Neural crest cell (in vitro differentiated cells): ENCODE data around the gene THOC7. TPM values are rescaled to one million over a fixed set of nuclear protein-coding genes. Genes with fewer than 3 reads are reported as not detected.

ENCODE experiments used
- DNase-seq: peaks from one replicate; pipeline ENCODE4 v3.0.0; 2021; ENCODE audit warnings: low read depth, mixed read lengths, low spot score
- H3K27ac Mint-ChIP-seq: one replicate; pipeline ENCODE4 v1.8.0; 2021; ENCODE audit warnings: mild to moderate bottlenecking, mixed read lengths; ENCODE audit not compliant: unreplicated experiment
- H3K27me3 Mint-ChIP-seq: 2 replicates; pipeline ENCODE4 v1.8.0; 2021; ENCODE audit warnings: low read depth, mild to moderate bottlenecking, mixed read lengths
- H3K36me3 Mint-ChIP-seq: 2 replicates; pipeline ENCODE4 v1.8.0; 2021; ENCODE audit warnings: low read depth, mild to moderate bottlenecking, mixed read lengths
- H3K4me1 Mint-ChIP-seq: 2 replicates; pipeline ENCODE4 v1.8.0; 2021; ENCODE audit warnings: mixed read lengths
- H3K4me3 Mint-ChIP-seq: one replicate; pipeline ENCODE4 v1.8.0; 2021; ENCODE audit warnings: mild to moderate bottlenecking, mixed read lengths
- H3K9me3 Mint-ChIP-seq: 2 replicates; pipeline ENCODE4 v1.8.0; 2021; ENCODE audit warnings: mixed read lengths
- total RNA-seq: library from RNA; stranded (reverse); gene quantifications from 2 replicates; pipeline ENCODE4 v1.2.1, GENCODE V29; 2021
- TF ChIP-seq, protein P1 (sequence below): fragments of 200-600 bp; sonication (generic); conservative IDR thresholded peaks from 2 replicates; pipeline ENCODE4 v1.5.0; 2021; ENCODE audit warnings: antibody characterized with exemption, mild to moderate bottlenecking

The THOC7 gene
- total RNA-seq, 1 donor from 2014 or later = 59.2 TPM

DNA sequence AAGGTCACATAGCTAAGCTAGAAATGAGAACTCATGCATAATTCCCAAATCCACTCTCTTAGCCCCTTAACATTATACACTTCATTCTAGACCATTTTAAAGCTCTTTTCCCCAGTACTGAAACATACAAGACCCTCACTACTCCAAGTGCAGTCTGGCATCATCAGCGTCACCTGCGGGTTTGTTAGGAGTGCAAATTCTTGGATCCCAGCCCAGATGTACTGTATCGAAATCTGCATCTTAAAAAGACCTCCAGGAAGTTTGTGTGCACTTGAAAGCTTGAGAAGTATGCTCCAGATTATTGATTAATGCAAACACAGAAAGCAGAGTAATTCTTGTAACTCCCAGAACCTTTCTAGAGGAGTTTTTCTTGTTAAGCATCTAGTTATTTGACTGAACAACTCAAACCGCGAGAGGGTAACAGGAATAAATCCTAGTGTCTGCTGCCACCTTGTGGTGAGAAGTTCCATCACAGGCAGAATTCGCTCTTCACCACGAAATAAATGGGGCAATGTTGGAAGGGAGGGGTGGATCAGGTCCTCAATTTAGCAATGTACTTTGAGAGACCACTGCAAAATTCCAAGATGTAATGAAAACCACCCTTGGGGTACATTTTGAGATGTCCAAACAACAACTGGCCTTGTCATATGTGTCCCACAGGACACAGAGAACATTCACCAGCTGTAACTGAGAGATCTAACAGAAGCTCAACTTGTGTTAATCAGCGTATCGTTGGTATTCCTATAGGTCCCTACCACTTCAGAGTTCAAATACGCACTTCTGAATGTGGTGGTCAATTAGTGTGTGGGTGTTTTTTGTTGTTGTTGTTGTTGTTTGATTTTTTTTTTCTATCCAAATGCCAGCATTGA is 45.1 kb downstream of the THOC7 start:
- peak; percentile 77 for DNase-seq
- Mint-ChIP-seq H3K27ac (no peak overlapping the region), H3K36me3 (peaks cover 3% of the 10 kb centered on the region), H3K9me3 (no peaks in the 10 kb centered on the region), H3K4me3 (no peak overlapping the region), H3K27me3 (peaks cover 3% of the 10 kb centered on the region), H3K4me1 (peaks cover 19% of the 10 kb centered on the region)
- TF ChIP-seq, protein P1, sequence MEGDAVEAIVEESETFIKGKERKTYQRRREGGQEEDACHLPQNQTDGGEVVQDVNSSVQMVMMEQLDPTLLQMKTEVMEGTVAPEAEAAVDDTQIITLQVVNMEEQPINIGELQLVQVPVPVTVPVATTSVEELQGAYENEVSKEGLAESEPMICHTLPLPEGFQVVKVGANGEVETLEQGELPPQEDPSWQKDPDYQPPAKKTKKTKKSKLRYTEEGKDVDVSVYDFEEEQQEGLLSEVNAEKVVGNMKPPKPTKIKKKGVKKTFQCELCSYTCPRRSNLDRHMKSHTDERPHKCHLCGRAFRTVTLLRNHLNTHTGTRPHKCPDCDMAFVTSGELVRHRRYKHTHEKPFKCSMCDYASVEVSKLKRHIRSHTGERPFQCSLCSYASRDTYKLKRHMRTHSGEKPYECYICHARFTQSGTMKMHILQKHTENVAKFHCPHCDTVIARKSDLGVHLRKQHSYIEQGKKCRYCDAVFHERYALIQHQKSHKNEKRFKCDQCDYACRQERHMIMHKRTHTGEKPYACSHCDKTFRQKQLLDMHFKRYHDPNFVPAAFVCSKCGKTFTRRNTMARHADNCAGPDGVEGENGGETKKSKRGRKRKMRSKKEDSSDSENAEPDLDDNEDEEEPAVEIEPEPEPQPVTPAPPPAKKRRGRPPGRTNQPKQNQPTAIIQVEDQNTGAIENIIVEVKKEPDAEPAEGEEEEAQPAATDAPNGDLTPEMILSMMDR = peak; percentile 95

GRCh38 chr3:63817225-63817624 is 46.4 kb downstream of the THOC7 start:
- no peak overlapping the region for H3K4me3 Mint-ChIP-seq
- no peaks in the 10 kb centered on the region for H3K9me3 Mint-ChIP-seq
- DNase-seq = no peak
- peaks cover 3% of the 10 kb centered on the region for H3K36me3 Mint-ChIP-seq
- peaks cover 3% of the 10 kb centered on the region for H3K27me3 Mint-ChIP-seq
- TF ChIP-seq, protein P1 = no peak
- H3K4me1 Mint-ChIP-seq = peaks cover 19% of the 10 kb centered on the region
- no peak overlapping the region for H3K27ac Mint-ChIP-seq

- H3K27ac Mint-ChIP-seq = no peak overlapping the region
- no peak for DNase-seq
- H3K4me3 Mint-ChIP-seq = no peak overlapping the region
- peaks cover 3% of the 10 kb centered on the region for H3K27me3 Mint-ChIP-seq
- peaks cover 19% of the 10 kb centered on the region for H3K4me1 Mint-ChIP-seq
- H3K9me3 Mint-ChIP-seq = no peaks in the 10 kb centered on the region
- H3K36me3 Mint-ChIP-seq = peaks cover 3% of the 10 kb centered on the region
- TF ChIP-seq, protein P1 = no peak
These were observed 49.4 kb downstream of the THOC7 start for GRCh38 chr3:63814237-63814636.

- no peak for DNase-seq
- TF ChIP-seq, protein P1 = no peak
- peaks cover 2% of the 10 kb centered on the region for H3K36me3 Mint-ChIP-seq
- H3K27me3 Mint-ChIP-seq = no peaks in the 10 kb centered on the region
- H3K4me3 Mint-ChIP-seq = no peak overlapping the region
- no peak overlapping the region for H3K27ac Mint-ChIP-seq
- H3K4me1 Mint-ChIP-seq = peaks cover 10% of the 10 kb centered on the region
- peaks cover 3% of the 10 kb centered on the region for H3K9me3 Mint-ChIP-seq
These were observed 54.0 kb downstream of the THOC7 start for GRCh38 chr3:63809607-63810006.

DNA sequence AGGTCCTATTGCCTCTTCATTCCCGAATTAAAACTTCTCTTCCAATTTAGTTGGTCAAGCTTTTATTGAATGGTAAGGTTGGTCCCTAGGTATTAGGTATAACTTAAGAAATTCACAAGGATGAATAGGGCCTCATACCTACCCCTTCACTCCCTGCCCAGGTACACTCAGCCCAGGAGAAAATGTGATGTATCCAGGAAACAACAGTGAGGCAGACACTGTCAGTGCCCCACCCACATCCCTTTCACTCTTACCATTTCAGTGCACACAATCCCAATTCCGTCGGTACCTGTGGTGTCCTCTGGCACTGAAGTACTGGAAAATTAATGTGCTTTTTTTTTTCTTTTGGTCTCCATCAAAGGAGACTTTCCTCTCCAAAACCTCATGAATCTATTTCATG is 55.0 kb downstream of the THOC7 start:
- TF ChIP-seq, protein P1 = no peak
- peaks cover 3% of the 10 kb centered on the region for H3K9me3 Mint-ChIP-seq
- H3K27me3 Mint-ChIP-seq = no peaks in the 10 kb centered on the region
- no peak for DNase-seq
- no peak overlapping the region for H3K27ac Mint-ChIP-seq
- H3K36me3 Mint-ChIP-seq = peaks cover 2% of the 10 kb centered on the region
- H3K4me1 Mint-ChIP-seq = no peaks in the 10 kb centered on the region
- no peak overlapping the region for H3K4me3 Mint-ChIP-seq
